Right kidney (tissue), 1 donor: ENCODE measurements around the gene ROMO1.
"Not testable (repeated sequence)": the region's sequence is repeated elsewhere in the genome, so short reads cannot be mapped to it uniquely, and the experiment has no call there.

Source experiments
- DNase-seq: peaks from one replicate; pipeline ENCODE4 v3.0.0-alpha.2; 2016

ROMO1 gene

DNA sequence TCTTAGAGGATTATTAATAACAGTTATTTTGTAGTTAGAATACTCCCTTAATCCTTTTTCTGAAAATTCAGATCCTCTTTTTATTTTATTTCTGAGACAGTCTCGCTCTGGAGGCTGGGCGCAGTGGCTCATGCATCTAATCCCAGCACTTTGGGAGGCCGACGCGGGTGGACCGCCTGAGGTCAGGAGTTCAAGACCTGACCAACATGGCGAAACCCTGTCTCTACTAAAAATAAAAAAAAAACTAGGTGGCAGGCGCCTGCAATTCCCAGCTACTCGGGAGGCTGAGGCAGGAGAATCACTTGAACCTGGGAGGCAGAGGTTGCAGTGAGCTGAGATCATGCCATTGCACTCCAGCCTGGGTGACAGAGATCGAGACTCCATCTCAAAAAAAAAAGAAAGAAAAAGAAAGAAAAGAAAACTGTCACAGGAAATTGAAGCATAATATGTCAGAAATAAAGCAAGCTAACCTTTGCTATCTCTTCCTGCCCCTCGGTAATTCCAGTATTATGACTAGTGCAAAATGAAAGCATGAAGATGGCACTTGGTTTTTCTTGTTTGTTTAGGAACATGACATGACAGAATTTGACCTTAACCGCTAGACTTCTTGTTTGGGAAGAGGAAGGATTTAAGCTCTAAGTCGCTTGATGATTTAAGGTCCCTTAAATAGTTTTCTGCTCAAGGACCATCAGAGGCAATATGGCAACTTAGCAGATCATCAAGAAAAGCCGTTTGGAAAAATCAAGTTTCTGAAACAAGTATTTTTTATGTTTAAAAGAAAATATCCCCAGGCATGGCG, 44.7 kb downstream of the ROMO1 start:
- peak; percentile 6 for DNase-seq

DNA sequence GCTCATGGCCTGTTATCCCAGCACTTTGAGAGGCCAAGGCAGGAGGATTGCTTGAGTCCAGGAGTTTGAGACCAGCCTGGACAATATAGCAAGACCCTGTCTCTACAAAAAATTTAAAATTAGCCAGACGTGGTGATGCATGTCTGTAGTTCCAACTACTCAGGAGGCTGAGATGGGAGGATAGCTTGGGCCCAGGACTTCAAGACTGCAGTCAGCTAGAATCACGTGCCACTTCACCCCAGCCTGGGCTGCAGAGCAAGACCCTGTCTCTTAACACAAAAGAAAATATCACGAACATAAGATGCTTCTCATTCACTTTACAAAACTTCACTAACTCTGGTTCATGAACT, 45.3 kb downstream of the ROMO1 start:
- not testable (repeated sequence) for DNase-seq
